Nephron progenitor cell (in vitro differentiated cells): ENCODE measurements around the gene UBXN2A.
A peak's percentile ranks its signal among the peaks of the same experiment; 100 is the strongest.

ENCODE experiments used
- DNase-seq: peaks from one replicate; pipeline ENCODE4 v3.0.0; 2021
- H3K27ac Mint-ChIP-seq: 2 replicates; pipeline ENCODE4 v1.8.0; 2021; ENCODE audit warnings: mild to moderate bottlenecking, moderate library complexity, mixed read lengths
- H3K27me3 Mint-ChIP-seq: 2 replicates; pipeline ENCODE4 v1.8.0; 2021; ENCODE audit warnings: mild to moderate bottlenecking, low read depth, mixed read lengths; ENCODE audit not compliant: poor library complexity
- H3K36me3 Mint-ChIP-seq: 2 replicates; pipeline ENCODE4 v1.8.0; 2021; ENCODE audit warnings: low read depth, mixed read lengths
- H3K4me1 Mint-ChIP-seq: 2 replicates; pipeline ENCODE4 v1.8.0; 2021; ENCODE audit warnings: mixed read lengths
- H3K4me3 Mint-ChIP-seq: 2 replicates; pipeline ENCODE4 v1.8.0; 2021; ENCODE audit warnings: mild to moderate bottlenecking, moderate library complexity, mixed read lengths
- H3K9me3 Mint-ChIP-seq: 2 replicates; pipeline ENCODE4 v1.8.0; 2021; ENCODE audit warnings: mild to moderate bottlenecking, moderate library complexity, mixed read lengths
- TF ChIP-seq, protein P1 (sequence below): fragments of 200-600 bp; sonication (generic); IDR thresholded peaks from 2 replicates; pipeline ENCODE4 v1.5.0; 2021; ENCODE audit warnings: antibody characterized with exemption

UBXN2A gene

GRCh38 chr2:24049485-24050021 lies 109.3 kb downstream of the UBXN2A start, which contains the start of gene FKBP1B:
TSS of gene FKBP1B (plus strand) at chr2:24049741. CDS start at chr2:24049850, 109 bp downstream.
- Mint-ChIP-seq H3K27me3 (peaks cover 2% of the 10 kb centered on the region), H3K27ac (no peak within 1 kb of the TSS), H3K4me3 (no peak within 1 kb of the TSS), H3K4me1 (peaks cover 26% of the 10 kb centered on the region), H3K9me3 (no peaks in the 10 kb centered on the region), H3K36me3 (no peaks in the 10 kb centered on the region)
- DNase-seq: peak; percentile 86
- TF ChIP-seq, protein P1, sequence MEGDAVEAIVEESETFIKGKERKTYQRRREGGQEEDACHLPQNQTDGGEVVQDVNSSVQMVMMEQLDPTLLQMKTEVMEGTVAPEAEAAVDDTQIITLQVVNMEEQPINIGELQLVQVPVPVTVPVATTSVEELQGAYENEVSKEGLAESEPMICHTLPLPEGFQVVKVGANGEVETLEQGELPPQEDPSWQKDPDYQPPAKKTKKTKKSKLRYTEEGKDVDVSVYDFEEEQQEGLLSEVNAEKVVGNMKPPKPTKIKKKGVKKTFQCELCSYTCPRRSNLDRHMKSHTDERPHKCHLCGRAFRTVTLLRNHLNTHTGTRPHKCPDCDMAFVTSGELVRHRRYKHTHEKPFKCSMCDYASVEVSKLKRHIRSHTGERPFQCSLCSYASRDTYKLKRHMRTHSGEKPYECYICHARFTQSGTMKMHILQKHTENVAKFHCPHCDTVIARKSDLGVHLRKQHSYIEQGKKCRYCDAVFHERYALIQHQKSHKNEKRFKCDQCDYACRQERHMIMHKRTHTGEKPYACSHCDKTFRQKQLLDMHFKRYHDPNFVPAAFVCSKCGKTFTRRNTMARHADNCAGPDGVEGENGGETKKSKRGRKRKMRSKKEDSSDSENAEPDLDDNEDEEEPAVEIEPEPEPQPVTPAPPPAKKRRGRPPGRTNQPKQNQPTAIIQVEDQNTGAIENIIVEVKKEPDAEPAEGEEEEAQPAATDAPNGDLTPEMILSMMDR: no peak

- no peak overlapping the region for H3K27ac Mint-ChIP-seq
- peaks cover 20% of the 10 kb centered on the region for H3K4me1 Mint-ChIP-seq
- DNase-seq: peak; percentile 61
- H3K4me3 Mint-ChIP-seq: no peak overlapping the region
- TF ChIP-seq, protein P1: no peak
- peaks cover 2% of the 10 kb centered on the region for H3K27me3 Mint-ChIP-seq
- no peaks in the 10 kb centered on the region for H3K9me3 Mint-ChIP-seq
- peaks cover 1% of the 10 kb centered on the region for H3K36me3 Mint-ChIP-seq
These were observed 110.0 kb downstream of the UBXN2A start for GRCh38 chr2:24050041-24050979.

- Mint-ChIP-seq H3K4me1 (peaks cover 7% of the 10 kb centered on the region), H3K4me3 (no peak overlapping the region), H3K9me3 (no peaks in the 10 kb centered on the region), H3K36me3 (peaks cover 7% of the 10 kb centered on the region), H3K27me3 (peaks cover 2% of the 10 kb centered on the region), H3K27ac (no peak overlapping the region)
- TF ChIP-seq, protein P1: no peak
- no peak for DNase-seq
These were observed 111.6 kb downstream of the UBXN2A start for GRCh38 chr2:24051833-24052232.

- TF ChIP-seq, protein P1: no peak
- Mint-ChIP-seq H3K27me3 (no peaks in the 10 kb centered on the region), H3K36me3 (peaks cover 7% of the 10 kb centered on the region)
These were observed 112.7 kb downstream of the UBXN2A start for GRCh38 chr2:24052951-24053350.

More at GRCh38 chr2:24052951-24053350, 112.7 kb downstream of the UBXN2A start:
- H3K9me3 Mint-ChIP-seq: no peaks in the 10 kb centered on the region
- H3K27ac Mint-ChIP-seq: no peak overlapping the region
- H3K4me1 Mint-ChIP-seq: no peaks in the 10 kb centered on the region
- no peak overlapping the region for H3K4me3 Mint-ChIP-seq
- no peak for DNase-seq
